Urinary bladder (tissue), 4 donors: ENCODE results near the gene NSG2. TPM values are rescaled to one million over a fixed set of nuclear protein-coding genes. Genes with fewer than 3 reads are reported as not detected.

Experiments used
- DNase-seq: peaks from one replicate; pipeline ENCODE4 v3.0.0-alpha.2; 2015; ENCODE audit errors: extremely low spot score
- H3K27ac ChIP-seq: one replicate; pipeline ENCODE4 v1.5.1; 2013; ENCODE audit warnings: low read depth, mild to moderate bottlenecking, moderate library complexity
- H3K36me3 ChIP-seq: one replicate; pipeline ENCODE4 v1.6.1; 2013; ENCODE audit warnings: mild to moderate bottlenecking, moderate library complexity; ENCODE audit not compliant: insufficient read depth
- H3K4me1 ChIP-seq: one replicate; pipeline ENCODE4 v1.6.1; 2013; ENCODE audit warnings: mild to moderate bottlenecking, moderate library complexity; ENCODE audit not compliant: insufficient read depth
- H3K4me3 ChIP-seq: one replicate; pipeline ENCODE4 v1.5.1; 2013; ENCODE audit warnings: low read depth, low read length
- WGBS: extraction: QIAGEN DNeasy Blood & Tissue Kit; methylation state at CpG from one replicate; pipeline ENCODE4 v1.1.7; 2013; 5-methylcytosine and 5-hydroxymethylcytosine counted together
- polyA plus RNA-seq: library from polyadenylated mRNA; stranded (reverse); fragments of 200-250 nt; gene quantifications from one replicate; pipeline ENCODE4 v1.2.3, GENCODE V29; 2013
- total RNA-seq: library from RNA; depleted of rRNA; stranded (reverse); fragments of >200 nt; gene quantifications from one replicate; pipeline ENCODE4 v1.2.3, GENCODE V29; 2014
- donor health status: healthy with polysubstance abuse.
- donor health status: healthy.

The NSG2 gene
- total and polyA plus RNA-seq, 2 donors: 2.6 to 9.6 TPM

DNA sequence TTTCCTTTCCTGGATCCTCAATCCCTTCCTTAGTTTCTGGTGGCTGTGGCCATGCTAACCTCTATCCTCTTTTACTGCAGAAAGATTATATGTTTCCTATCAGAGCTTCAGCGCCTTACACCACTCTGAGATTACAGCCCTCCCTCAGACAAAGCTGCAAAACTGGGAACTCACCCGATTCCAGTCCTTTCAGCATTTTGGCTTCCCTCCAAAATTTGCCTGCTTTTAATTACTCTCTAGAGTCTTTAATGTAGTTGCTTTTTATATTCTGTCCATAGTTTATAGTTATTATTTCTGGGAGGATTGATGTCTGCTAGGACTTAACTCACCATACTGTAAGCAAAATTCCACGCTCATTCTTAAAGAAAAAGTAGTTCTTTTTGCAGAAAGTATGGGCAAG is 110.2 kb downstream of the NSG2 start:
- DNase-seq: no peak
- no peak overlapping the region for H3K27ac ChIP-seq
- H3K4me1 ChIP-seq: no peaks in the 10 kb centered on the region
- H3K36me3 ChIP-seq: no peaks in the 10 kb centered on the region
- 32% methylated on average over 3 of the region's 3 CpGs for WGBS
- H3K4me3 ChIP-seq: no peak overlapping the region

DNA sequence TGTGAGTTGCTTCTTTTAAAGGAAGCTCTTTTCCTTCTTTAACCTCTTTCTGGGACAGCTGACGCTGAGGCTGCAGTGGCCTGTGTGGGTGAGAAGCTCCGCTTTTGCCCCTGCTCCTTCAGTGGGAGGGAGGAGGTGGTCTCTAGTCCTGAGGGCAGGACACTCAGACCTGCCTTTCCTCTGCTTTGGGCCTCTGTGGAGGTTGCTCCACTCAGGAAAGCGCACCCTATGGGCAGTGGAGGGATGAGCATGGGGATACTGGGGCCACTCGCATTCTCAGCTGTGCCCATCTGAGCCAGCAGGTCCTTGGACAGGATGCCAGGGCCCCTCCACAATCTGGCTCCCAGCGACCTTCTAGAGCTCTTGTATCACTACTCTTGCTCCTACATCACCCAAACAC is 111.5 kb downstream of the NSG2 start:
- H3K4me3 ChIP-seq: no peak overlapping the region
- no peak for DNase-seq
- no peaks in the 10 kb centered on the region for H3K4me1 ChIP-seq
- no peaks in the 10 kb centered on the region for H3K36me3 ChIP-seq
- H3K27ac ChIP-seq: no peak overlapping the region
- WGBS: 88% methylated on average over 5 of the region's 5 CpGs

Other genes with a start within 250 kb of the NSG2 start
- gene CPEB4, start 157.4 kb upstream of the NSG2 start, total RNA-seq: 26.4 TPM
- 22.1 TPM for gene CPEB4, start 157.4 kb upstream of the NSG2 start, polyA plus RNA-seq
- gene C5orf47, start 56.5 kb upstream of the NSG2 start, total RNA-seq: not detected
- gene C5orf47, start 56.5 kb upstream of the NSG2 start, polyA plus RNA-seq: not detected